Astrocyte (in vitro differentiated cells and primary cell): ENCODE results near the gene UFD1. TPM values are rescaled to one million over a fixed set of nuclear protein-coding genes. Genes with fewer than 3 reads are reported as not detected.

Experiments used
- DNase-seq: peaks from one replicate; pipeline ENCODE4 v3.0.0-alpha.2; 2010; ENCODE audit warnings: low read depth
- FAIRE-seq: peaks from 2 replicates; lab custom pipeline; 2011; peaks lifted over from hg19 to GRCh38; lab: Jason Lieb, UNC
- H2AFZ ChIP-seq: 2 replicates; pipeline ENCODE4 v1.6.0; 2012; ENCODE audit warnings: low read depth, low read length, inconsistent platforms
- H3K27ac ChIP-seq: 2 replicates; pipeline ENCODE4 v1.5.1; 2011; ENCODE audit warnings: low read depth, low read length, inconsistent platforms
- H3K27me3 ChIP-seq: 2 replicates; pipeline ENCODE4 v1.6.0; 2011; ENCODE audit warnings: low read length, inconsistent platforms; ENCODE audit not compliant: insufficient read depth
- H3K36me3 ChIP-seq: 2 replicates; pipeline ENCODE4 v1.5.1; 2011; ENCODE audit warnings: low read length, inconsistent platforms; ENCODE audit not compliant: insufficient read depth
- H3K4me1 ChIP-seq: 2 replicates; pipeline ENCODE4 v1.5.1; 2011; ENCODE audit warnings: low read length, inconsistent platforms; ENCODE audit not compliant: insufficient read depth
- H3K4me2 ChIP-seq: 2 replicates; pipeline ENCODE4 v1.6.0; 2012; ENCODE audit warnings: low read length, inconsistent platforms
- H3K4me3 ChIP-seq: 2 replicates; pipeline ENCODE4 v1.5.1; 2011; ENCODE audit warnings: low read depth, mild to moderate bottlenecking, low read length, inconsistent platforms; ENCODE audit not compliant: insufficient read depth
- H3K79me2 ChIP-seq: 2 replicates; pipeline ENCODE4 v1.6.0; 2012; ENCODE audit warnings: mild to moderate bottlenecking, low read length, inconsistent platforms; ENCODE audit not compliant: insufficient read depth
- H3K9ac ChIP-seq: 2 replicates; pipeline ENCODE4 v1.6.0; 2012; ENCODE audit warnings: mild to moderate bottlenecking, low read length, inconsistent platforms
- H3K9me3 ChIP-seq: 2 replicates; pipeline ENCODE4 v1.5.1; 2012; ENCODE audit warnings: low read depth, mild to moderate bottlenecking, low read length, inconsistent platforms; ENCODE audit not compliant: insufficient read depth
- H4K20me1 ChIP-seq: 2 replicates; pipeline ENCODE4 v1.6.0; 2012; ENCODE audit warnings: low read length, inconsistent platforms; ENCODE audit not compliant: insufficient read depth
- H3K27ac Mint-ChIP-seq: one replicate; pipeline ENCODE4 v1.8.0; 2021; ENCODE audit warnings: mild to moderate bottlenecking, mixed read lengths; ENCODE audit not compliant: unreplicated experiment
- H3K27me3 Mint-ChIP-seq: one replicate; pipeline ENCODE4 v1.8.0; 2021; ENCODE audit warnings: low read depth, mixed read lengths; ENCODE audit not compliant: unreplicated experiment
- H3K36me3 Mint-ChIP-seq: one replicate; pipeline ENCODE4 v1.8.0; 2021; ENCODE audit warnings: low read depth, mixed read lengths; ENCODE audit not compliant: unreplicated experiment
- H3K4me1 Mint-ChIP-seq: one replicate; pipeline ENCODE4 v1.8.0; 2021; ENCODE audit warnings: low read depth, mixed read lengths; ENCODE audit not compliant: unreplicated experiment
- H3K4me3 Mint-ChIP-seq: one replicate; pipeline ENCODE4 v1.8.0; 2021; ENCODE audit warnings: mild to moderate bottlenecking, moderate library complexity, mixed read lengths; ENCODE audit not compliant: unreplicated experiment
- H3K9me3 Mint-ChIP-seq: one replicate; pipeline ENCODE4 v1.8.0; 2021; ENCODE audit warnings: mild to moderate bottlenecking, mixed read lengths; ENCODE audit not compliant: unreplicated experiment
- EZH2 ChIP-seq: IDR thresholded peaks from 2 replicates; pipeline ENCODE4 v1.6.1; 2012; ENCODE audit warnings: mild to moderate bottlenecking, low read length, inconsistent platforms; ENCODE audit not compliant: insufficient read depth
- total RNA-seq: library from RNA; stranded (reverse); gene quantifications from 2 replicates; pipeline ENCODE4 v1.2.1, GENCODE V29; 2021
- TF ChIP-seq, protein P1 (sequence below): IDR thresholded peaks from 2 replicates; pipeline ENCODE4 v1.5.1; 2011; ENCODE audit warnings: low read depth, mild to moderate bottlenecking, inconsistent platforms, low read length, moderate library complexity; ENCODE audit not compliant: insufficient read depth

Gene UFD1
- total RNA-seq, 1 donor from 2014 or later, result 105 TPM

DNA sequence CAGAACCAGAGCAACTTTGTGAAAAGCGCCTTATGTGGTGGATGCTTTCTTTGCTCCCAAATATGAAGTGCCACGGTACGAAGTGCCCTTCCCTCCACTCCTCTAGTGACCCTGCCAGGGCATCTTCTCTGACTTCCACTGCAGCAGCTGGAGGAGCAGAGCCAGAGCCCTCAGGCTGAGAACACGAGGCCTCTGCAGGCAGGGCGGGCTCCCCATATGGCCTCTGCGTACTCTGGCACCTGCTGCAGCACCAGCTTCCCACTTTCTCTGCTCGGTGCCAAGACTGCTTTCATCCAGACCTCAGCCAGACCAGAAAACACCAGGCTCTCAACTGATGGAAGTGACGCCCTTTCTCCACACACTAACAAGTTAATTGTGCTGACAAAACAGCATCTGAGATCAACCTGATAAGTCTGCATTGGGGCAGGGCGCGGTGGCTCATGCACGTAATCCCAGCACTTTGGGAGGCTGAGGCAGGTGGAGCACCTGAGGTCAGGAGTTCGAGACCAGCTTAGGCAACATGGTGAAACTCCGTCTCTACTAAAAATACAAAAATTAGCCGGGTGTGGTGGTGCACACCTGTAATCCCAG, 12.8 kb downstream of the UFD1 start:
- DNase-seq, result no peak
- Histone ChIP-seq H3K27ac (no peak overlapping the region), H3K4me2 (no peak overlapping the region), H3K36me3 (peaks cover 42% of the 10 kb centered on the region), H3K9ac (no peak overlapping the region), H3K9me3 (no peaks in the 10 kb centered on the region), H4K20me1 (peaks cover 57% of the 10 kb centered on the region), H3K4me3 (no peak overlapping the region), H3K4me1 (peaks cover 5% of the 10 kb centered on the region), H2AFZ (no peak overlapping the region), H3K79me2 (peaks cover 6% of the 10 kb centered on the region), H3K27me3 (no peaks in the 10 kb centered on the region)
- TF ChIP-seq, protein P1, sequence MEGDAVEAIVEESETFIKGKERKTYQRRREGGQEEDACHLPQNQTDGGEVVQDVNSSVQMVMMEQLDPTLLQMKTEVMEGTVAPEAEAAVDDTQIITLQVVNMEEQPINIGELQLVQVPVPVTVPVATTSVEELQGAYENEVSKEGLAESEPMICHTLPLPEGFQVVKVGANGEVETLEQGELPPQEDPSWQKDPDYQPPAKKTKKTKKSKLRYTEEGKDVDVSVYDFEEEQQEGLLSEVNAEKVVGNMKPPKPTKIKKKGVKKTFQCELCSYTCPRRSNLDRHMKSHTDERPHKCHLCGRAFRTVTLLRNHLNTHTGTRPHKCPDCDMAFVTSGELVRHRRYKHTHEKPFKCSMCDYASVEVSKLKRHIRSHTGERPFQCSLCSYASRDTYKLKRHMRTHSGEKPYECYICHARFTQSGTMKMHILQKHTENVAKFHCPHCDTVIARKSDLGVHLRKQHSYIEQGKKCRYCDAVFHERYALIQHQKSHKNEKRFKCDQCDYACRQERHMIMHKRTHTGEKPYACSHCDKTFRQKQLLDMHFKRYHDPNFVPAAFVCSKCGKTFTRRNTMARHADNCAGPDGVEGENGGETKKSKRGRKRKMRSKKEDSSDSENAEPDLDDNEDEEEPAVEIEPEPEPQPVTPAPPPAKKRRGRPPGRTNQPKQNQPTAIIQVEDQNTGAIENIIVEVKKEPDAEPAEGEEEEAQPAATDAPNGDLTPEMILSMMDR, result no peak
- TF ChIP-seq EZH2, result no peak
- no peak overlapping the region for H3K27ac Mint-ChIP-seq
- peaks cover 8% of the 10 kb centered on the region for H3K4me1 Mint-ChIP-seq
- no peak overlapping the region for H3K4me3 Mint-ChIP-seq
- no peaks in the 10 kb centered on the region for H3K27me3 Mint-ChIP-seq
- H3K36me3 Mint-ChIP-seq, result peaks cover 18% of the 10 kb centered on the region
- H3K9me3 Mint-ChIP-seq, result no peaks in the 10 kb centered on the region
- FAIRE-seq, result no peak

DNA sequence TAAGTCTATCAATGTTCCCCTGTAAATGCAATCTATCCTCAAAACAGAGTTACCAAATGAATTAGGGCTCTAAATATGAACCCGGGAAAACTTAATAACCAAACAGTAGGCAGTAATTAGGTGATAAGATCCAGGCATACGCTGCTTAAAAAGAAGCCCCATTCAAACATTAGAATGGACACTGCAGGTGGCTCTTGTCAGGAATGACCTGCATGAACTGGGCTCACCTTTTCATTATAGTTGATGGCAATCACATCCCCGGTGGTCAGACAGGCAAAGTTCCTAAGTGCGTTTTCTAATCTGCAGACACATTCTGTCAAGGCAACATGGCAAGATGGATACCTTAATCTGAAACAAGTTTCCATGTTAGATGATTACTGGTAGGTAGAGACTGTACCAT, 14.0 kb downstream of the UFD1 start:
- no peak for TF ChIP-seq EZH2
- TF ChIP-seq, protein P1, result no peak
- Histone ChIP-seq H3K36me3 (peaks cover 39% of the 10 kb centered on the region), H3K27me3 (no peaks in the 10 kb centered on the region), H4K20me1 (peaks cover 52% of the 10 kb centered on the region), H3K9ac (no peak overlapping the region), H3K27ac (no peak overlapping the region), H3K79me2 (peaks cover 6% of the 10 kb centered on the region), H3K4me3 (no peak overlapping the region), H3K9me3 (no peaks in the 10 kb centered on the region), H3K4me1 (peaks cover 5% of the 10 kb centered on the region), H3K4me2 (no peak overlapping the region), H2AFZ (no peak overlapping the region)
- Mint-ChIP-seq H3K9me3 (no peaks in the 10 kb centered on the region), H3K27me3 (no peaks in the 10 kb centered on the region), H3K36me3 (peaks cover 17% of the 10 kb centered on the region), H3K4me3 (no peak overlapping the region), H3K27ac (no peak overlapping the region), H3K4me1 (peaks cover 8% of the 10 kb centered on the region)
- FAIRE-seq, result no peak
- DNase-seq, result no peak

DNA sequence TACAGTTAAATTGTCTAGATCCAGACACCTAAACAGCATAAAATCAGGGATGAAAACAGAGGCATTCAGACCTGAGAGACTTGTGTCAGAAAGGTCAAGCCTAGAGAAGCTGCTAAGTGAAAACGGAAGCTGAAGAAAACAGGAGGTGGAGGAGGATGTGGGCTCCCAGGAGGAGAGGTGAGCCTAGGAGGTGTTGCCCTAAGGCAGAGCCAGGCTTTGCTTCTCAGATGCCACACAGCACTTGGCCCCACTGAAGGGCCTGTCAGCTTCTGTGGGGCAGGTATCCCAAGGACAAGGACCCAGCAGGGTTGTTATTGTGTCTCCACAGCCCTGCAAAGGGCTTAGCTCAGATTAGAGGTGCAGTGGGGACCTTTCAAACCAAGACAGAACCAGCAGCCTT, 14.4 kb downstream of the UFD1 start:
- Mint-ChIP-seq H3K27ac (no peak overlapping the region), H3K4me3 (no peak overlapping the region), H3K27me3 (no peaks in the 10 kb centered on the region), H3K9me3 (no peaks in the 10 kb centered on the region), H3K36me3 (peaks cover 15% of the 10 kb centered on the region), H3K4me1 (peaks cover 8% of the 10 kb centered on the region)
- DNase-seq, result no peak
- H3K4me2 ChIP-seq, result no peak overlapping the region
- no peak overlapping the region for H3K4me3 ChIP-seq
- no peaks in the 10 kb centered on the region for H3K9me3 ChIP-seq
- TF ChIP-seq, protein P1, result no peak
- TF ChIP-seq EZH2, result no peak
- H3K27me3 ChIP-seq, result no peaks in the 10 kb centered on the region
- peaks cover 6% of the 10 kb centered on the region for H3K79me2 ChIP-seq
- FAIRE-seq, result no peak
- peaks cover 5% of the 10 kb centered on the region for H3K4me1 ChIP-seq
- H3K36me3 ChIP-seq, result peaks cover 39% of the 10 kb centered on the region
- no peak overlapping the region for H2AFZ ChIP-seq
- no peak overlapping the region for H3K27ac ChIP-seq
- H3K9ac ChIP-seq, result no peak overlapping the region
- H4K20me1 ChIP-seq, result peaks cover 47% of the 10 kb centered on the region
